C4-2B (cell line): ENCODE data around the gene KCNJ14.

Experiments
- CTCF ChIP-seq: fragments of 450-650 bp; conservative IDR thresholded peaks from 2 replicates; pipeline ENCODE4 v1.5.1; 2017; ENCODE audit warnings: mild to moderate bottlenecking
- ZFX ChIP-seq: fragments of 450-650 bp; IDR thresholded peaks from 2 replicates; pipeline ENCODE4 v1.6.1; 2017

DNA sequence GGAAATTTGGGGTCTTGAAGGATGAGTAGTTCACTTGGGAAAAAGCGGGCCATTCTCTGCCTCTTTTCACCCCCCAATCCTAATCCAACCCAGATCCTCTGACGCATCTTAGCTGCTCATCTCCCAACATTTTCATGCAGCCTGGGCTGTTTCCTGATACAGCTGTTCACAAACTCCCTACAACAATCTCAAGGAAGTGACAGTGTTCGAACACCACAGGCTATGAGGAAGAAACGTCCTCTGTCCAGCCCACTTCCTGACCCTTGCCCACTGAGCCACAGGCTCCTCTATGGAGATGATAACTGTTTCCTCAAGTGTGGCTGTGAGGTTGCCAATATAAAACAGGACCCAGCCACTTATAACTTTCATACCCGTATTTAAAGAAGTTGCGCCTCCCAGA, 40.0 kb downstream of the KCNJ14 start:
- no peak for TF ChIP-seq CTCF
- no peak for TF ChIP-seq ZFX
